Activated effector memory CD4-positive, alpha-beta T cell treated with Interleukin-2 at 50 U/mL for 16 hours (primary cell): ENCODE measurements around the gene BBLN.

ENCODE experiments used
- DNase-seq: peaks from one replicate; pipeline ENCODE4 v3.0.0-alpha.2; 2020

BBLN gene

DNA sequence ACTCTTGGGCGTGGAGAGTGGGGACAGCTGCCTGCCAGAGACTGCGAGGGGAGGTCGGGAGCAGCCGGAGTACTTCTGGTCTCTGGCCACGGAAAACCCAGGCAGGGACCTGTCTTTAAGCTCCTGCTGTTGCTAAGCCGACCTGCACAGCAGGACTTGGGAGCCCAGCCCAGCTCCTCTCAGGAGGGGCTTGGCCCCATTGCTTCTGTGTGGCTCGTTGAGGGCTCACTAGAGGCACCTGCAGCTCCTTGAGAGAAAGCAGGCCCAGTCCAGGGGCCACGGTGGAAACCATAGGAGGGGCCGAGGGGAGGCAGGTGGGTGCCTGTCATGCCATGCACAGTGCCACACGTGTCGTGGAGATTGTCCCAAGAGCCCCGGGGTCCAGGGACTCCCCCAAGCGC is 14.1 kb upstream of the BBLN start:
- no peak for DNase-seq

DNA sequence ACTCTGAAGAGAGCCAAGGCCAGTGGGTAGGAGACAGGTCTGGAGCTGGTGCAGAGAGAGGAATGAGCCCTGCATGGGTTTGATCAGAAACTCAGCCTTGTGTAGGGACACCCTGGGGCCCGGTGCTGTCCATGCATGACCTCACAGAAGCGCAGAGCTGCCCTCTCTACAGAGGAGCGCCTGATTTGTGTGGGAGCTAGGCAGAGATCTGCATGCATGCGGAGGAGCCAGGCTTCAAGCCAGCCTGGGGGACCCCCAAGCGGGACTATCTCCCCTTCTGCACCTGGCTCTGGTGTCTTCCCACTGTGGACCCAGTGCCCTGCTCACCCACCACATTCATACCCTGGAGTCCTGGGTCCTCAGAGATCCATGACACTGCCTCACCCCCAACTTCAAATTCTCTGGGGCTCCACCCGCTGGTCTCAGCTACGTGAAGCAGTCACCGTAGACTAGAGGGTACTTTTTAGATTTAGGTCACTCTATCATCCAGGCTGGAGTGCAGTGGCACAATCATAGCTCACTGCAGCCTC is 13.4 kb upstream of the BBLN start:
- DNase-seq = no peak

DNA sequence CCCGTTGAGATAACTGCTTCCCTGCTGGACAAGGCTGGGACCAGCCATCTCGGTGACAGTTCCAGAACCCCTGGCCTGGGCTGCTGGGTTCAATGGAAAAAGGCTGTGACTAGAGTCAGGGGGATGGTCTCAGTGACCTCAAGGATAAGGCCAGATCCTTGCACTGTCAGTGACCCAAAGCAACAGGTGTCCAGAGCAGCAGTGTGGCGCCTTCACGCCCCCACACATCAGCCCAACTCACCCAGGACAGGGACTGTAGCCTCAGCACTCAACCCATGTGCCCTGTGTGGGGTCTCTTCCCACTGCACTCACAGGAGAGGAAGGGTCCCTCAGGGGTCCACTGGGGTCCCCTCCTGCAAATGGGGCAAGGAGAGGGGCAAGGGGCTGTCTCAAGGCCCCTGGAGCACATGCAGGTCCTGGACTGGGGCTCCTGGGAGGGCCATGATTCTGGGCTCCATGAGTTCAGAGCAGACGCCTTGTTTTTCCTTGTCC is 11.5 kb upstream of the BBLN start:
- no peak for DNase-seq

DNA sequence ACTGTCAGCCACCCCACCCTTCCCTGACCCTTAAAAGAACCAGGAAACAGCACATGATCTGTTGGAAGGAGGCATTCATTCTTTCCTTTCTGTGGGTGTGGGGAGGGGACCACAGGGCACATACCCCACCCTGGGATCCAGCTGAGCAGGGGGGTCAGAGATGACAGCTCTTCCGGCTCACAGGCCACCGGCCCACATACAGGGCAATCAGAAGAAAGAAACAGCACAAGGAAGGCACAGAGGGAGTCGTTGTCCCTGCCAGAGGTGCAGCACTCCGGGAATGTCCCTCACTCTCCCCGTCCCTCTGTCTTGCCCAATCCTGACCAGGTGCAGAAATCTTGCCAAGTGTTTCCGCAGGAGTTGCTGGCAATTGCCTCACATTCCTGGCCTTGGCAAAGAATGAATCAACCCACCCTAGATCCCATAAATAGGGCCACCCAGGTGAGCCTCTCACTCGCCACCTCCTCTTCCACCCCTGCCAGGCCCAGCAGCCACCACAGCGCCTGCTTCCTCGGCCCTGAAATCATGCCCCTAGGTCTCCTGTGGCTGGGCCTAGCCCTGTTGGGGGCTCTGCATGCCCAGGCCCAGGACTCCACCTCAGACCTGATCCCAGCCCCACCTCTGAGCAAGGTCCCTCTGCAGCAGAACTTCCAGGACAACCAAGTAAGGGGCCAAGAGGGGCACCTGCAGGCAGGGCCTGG is 10.9 kb upstream of the BBLN start, which contains the start of gene LCN2:
Gene LCN2 (plus strand): TSS at position 453 of the 701 bp plus-strand sequence. CDS start 73 bp downstream, at position 526.
- DNase-seq = no peak

DNA sequence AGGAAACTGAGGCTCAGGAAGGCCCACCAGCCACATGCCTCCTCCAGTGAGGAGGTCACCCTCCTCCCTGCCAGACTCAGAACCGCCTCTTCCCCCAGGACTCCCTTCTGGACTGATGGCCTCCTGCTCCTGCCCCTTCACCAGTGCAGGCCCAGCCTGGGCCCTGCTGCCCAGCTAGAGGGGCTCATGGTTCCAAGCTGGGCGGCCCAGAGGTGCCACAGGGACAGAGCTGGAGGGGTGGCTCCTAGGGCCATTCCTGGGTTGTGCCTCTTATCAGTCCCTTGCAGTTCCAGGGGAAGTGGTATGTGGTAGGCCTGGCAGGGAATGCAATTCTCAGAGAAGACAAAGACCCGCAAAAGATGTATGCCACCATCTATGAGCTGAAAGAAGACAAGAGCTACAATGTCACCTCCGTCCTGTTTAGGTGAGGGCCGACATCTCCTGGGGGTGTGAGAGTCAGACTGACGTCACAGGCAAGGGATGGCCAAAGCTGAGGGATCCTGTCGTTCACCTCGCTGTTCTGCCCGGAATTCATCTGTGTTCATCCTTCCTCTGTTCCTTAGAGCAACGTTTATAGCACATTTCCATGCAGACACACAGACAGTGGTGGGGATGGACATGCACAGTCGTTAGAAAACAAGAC is 10.0 kb upstream of the BBLN start:
- DNase-seq = no peak

DNA sequence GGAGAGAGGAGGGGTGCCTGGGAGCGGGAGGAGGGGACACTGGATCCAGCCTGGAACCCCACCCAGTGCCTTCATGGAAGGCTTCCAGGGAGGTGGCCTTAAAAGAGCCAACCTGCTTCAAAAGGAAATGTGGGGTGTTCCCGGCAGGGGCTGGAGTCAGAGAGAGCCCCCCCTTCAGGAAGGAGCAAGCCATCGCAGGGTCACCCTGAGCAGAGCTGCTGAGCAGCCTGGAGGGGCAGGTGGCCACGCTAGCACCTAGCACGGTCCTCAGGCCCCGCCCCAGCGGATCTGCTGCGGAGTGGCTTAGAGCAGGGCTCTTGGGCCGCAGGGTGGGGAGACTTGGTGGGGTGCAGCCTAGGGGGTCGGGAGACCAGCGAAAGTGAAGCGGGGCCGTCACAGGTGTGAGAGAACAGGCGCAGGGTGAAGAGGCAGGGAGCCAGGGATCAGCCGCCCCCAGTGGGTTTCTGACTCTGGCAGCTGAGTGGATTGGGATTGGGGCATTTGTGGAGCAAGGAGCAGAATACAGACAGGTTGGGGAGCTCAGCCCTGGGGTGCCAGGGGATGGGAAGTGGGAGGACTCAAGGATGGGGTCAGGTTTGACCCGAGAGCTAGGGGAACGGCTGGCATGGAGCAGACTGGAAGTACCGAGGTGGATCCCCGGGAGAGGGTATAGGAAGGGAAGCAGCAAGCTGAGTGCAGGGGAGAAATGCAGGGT is 9.3 kb upstream of the BBLN start:
- no peak for DNase-seq

DNA sequence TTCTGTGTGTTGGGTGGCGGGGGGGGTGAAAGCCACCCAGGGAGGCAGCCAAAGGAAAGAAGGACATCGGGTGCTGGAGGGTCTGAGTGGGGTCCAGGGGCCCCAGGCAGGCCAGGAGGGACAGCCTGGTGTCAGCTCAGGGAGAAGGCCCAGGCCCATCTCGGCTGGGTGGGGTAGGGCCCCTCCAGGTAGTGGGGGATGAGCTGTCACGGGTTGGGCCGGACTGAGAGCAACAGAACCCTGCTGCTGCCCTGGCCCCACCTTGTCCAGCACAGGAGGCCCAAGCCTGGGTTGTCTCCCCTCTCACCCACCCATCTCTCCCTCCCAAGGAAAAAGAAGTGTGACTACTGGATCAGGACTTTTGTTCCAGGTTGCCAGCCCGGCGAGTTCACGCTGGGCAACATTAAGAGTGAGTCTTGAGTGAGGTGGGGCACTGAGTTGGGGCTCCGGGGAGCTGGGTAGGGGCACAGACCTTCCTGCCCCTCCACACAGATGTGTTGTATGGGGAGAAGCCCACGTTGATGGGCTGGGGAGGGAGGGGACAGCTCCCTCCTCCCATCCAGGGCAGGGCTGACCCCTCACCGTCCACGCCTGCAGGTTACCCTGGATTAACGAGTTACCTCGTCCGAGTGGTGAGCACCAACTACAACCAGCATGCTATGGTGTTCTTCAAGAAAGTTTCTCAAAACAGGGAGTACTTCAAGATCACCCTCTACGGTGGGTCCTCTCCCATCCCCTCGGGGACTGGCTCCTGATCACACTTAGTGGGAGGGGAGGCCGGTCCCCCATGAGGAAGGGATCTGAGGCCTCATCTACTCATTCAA is 8.5 kb upstream of the BBLN start:
- DNase-seq = no peak

DNA sequence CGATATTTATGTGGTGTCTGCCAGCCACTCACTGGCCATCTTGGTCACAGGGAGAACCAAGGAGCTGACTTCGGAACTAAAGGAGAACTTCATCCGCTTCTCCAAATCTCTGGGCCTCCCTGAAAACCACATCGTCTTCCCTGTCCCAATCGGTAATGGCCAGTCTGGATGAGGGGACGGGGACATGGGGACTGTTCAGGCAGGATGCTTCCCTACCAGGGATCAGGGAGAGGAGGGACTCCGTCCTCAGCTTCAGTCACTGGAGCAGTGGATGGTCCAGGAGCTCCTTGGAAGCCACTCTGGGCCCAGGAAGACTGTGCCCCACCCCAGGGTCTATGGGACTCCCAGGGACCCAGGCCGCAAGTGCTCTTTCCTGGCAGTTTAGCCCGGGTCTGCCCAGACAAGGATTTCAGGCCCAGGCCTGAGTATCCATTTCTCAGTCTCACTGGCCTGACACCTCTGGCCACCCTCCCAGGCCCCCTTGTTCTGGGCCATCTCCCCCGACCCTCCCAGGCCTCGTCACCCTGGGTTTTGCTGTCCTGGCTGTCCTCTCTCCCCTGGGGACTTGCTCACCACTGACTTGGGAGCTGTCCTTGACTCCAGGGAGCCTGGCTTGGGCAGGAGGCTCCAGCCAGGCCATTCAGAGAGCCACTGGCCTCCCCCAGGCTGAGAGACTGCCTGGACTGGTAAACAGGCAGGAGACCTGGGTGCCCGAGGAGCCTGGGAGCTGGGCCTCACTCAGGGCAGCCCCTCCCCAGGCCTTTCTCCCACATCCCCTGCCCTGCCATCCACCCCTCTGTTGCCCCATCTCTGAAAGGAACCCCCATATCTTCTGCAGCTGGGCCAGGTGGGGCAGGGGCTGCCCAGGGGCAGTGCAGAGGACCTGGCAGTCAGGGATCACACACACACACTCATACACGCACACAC is 7.7 kb upstream of the BBLN start:
- no peak for DNase-seq

DNA sequence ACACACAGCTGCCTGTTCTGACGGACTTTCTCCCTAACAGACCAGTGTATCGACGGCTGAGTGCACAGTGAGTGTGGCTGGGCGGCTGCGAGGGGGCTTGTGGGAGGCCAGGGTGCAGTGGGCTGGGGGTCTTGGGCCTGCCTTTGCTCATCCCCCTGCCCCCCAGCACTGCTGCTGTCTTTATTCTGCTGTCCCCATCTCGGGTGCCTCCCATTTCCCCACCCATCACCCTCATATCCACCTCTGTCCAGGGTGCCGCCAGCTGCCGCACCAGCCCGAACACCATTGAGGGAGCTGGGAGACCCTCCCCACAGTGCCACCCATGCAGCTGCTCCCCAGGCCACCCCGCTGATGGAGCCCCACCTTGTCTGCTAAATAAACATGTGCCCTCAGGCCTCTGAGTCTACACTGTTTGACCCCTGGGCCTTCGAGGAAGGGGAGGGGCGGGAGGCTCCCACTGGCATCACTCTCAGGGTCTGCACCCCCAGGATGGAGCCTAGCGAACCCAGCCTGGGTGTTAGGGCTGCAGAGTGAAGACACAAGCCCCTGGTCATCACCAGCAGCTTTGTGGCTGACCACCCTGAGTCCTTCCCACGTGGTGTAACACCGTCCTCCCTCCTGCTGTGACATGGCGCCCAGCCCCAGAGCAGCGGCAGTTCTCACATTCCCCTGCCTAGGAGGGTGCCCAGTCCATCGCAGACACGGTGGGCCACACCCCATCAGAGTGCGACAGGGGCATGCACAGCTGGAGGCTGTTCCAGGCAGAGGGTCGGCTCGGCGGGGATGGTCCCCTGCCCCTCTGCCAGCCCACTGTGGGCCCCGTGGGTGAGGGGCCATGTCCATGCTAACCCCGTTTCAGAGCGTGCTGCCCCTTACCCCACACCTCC is 6.8 kb upstream of the BBLN start:
- no peak for DNase-seq

DNA sequence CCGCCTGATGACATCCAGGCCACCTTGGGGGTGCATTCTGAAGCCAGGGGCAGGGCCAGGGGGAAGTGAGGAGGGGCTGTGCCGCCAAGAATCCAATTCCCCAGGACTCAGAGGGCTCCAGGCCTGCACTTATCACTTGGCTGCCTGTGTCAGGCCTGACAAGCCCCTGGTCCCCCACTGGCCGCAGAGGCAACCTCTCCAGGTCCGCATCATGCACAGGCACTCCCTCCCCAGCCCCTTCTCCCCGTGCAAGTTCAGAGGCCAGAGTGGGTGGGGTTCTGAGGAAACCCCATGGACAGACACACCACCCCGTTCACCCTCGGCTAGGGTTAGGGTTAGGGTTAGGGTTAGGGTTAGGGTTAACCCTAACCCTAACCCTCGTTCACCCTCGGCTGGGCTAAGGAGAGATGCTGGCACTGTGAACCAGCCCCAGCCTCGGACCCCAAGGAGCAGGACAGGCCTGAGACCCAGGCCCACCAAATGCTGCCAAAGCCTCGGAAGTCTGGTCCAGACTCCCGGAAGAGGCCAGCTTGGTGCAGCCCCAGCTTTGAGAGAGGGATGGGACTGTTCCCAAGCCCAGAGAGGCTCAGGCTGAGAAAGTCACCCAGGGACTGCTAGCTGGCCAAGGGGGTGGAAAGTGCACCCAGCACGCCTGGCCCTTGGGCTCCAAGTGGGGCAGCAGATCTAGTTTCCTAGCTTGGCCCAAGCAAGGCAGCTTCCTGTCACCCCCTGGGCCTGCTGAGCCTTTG is 5.9 kb upstream of the BBLN start:
- DNase-seq = no peak

DNA sequence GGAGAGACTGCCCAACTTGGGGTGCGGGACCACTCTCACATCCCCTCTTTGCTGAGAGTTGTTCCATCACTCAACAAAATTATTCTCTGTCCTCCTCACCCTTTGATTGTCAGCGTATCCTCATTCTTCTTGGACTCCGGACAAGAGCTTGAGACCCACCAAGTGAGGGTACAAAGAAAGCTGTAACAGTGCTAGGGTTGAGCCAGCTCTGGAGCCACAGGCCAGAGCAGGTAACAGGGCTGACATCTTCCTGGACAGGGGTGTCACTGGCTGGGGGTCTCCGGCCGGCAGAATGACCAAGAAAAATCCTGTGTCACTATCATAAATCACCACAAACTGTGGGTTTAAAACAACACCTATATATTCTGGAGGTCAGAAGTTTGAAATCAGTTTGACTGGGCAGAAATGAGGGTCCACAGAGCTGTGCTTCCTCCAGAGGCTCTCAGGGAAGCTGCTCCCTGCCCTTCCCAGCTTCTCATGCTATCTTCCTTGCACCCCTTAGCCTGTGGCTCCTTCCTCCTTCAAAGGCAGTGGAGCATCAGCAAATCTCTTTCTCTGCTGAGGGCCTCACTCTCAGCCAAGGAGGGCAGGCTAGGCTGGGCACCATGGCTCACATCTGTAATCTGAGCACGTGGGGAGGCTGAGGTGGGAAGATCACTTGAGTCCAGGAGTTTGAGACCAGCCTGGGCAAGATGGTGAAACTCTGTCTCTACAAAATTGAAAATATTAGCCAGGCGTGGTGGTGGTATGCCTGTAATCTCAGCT is 4.1 kb upstream of the BBLN start:
- DNase-seq = no peak

DNA sequence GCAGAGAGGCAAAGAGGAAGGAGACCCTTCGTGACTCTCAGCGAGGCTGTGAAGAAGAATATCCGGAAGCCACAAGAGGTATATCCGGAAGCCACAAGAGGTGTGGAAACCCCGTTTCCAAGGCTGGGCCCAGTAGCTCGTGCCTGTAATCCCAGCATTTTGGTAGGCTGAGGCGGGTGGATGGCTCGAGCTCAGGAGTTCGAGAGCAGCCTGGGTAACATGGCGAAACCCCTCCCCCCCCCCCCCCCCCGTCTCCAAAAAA is 612 bp upstream of the BBLN start:
- DNase-seq = peak; percentile 50

DNA sequence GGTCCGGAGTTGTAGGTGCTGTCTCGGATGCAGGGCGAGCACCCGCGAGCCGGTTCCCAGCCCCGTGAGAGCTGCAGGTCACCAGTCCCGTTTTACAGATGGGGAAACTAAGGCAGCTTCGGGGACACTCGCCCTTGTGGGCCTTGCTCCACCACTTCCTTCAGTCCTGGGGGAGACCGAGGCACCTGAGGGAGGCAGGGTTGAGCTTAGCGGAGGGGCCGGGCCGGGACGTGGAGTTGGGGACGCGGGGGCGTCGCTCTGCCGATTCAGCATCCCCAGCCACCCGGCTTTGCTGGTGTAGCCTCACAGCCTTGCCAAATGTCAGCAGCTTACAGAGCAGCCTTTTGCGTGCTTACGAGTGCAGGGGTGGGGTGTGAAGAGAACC is 530 bp downstream of the BBLN start:
- peak; percentile 9 for DNase-seq

DNA sequence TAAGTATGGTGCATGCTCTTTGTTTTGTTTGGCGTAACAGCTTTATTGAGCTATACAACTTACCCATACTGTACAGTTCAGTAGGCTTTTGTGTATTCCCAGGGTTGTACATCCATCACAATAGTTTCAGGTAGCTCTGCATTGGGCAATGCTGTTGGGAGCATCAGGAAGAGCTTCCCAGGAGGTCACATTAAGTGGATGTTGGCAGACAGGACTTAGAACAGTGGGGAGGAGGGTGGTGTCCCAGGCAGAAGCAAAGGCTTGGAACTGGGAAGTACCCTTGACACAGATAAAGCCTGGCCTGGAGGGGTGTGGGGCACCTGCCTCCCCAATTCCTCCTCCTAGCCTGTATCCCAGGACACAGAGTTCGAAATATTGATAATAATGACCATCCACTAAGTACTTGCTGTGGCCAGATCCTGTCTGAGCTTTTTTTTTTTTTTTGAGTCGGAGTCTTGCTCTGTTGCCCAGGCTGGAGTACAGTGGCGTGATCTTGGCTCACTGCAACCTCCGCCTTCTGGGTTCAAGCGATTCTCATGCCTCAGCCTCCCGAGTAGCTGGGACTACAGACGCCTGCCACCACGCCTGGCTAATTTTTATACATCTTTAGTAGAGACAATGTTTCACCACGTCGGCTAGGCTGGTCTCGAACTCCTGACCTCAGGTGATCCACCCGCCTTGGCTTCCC is 1.3 kb downstream of the BBLN start:
- DNase-seq = no peak

DNA sequence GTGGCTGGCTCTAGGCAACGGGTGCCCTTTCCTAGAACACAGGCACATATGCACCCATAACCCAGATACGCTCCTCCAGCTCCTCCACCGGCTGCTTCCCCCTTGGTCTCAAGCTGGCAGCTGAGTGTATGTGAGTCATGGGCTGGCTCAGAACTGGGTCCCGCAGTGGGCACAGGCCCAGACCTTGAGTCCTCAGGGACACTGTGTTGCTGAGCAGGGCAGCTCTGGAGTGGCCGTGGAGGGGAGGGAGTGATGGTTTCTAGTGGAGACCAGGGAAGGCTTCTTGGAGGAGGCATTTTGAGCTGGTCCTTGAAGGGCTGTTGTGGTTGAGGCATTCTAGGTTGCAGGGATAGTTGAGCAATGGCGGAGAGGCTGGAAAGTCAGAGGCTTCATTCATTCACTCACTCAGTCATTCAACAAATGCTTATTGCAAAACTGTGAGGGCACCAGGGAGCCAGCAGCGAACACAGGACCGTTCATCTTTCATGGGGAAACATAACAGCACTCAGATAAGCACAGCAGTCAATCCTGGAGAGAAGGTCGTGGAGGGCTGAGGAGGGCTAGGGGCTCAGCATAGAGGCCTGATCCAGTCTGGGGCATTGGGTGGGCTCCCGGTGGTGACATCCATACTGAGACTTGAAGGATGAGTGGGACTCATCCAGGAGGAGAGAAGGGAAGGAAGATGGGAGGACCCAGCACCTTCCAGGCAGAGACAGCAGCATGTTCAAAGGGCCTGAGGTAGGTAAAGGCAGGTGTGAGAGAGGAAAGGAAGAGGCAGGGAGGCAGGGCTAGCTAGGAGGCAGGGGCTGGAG is 2.4 kb downstream of the BBLN start:
- no peak for DNase-seq

DNA sequence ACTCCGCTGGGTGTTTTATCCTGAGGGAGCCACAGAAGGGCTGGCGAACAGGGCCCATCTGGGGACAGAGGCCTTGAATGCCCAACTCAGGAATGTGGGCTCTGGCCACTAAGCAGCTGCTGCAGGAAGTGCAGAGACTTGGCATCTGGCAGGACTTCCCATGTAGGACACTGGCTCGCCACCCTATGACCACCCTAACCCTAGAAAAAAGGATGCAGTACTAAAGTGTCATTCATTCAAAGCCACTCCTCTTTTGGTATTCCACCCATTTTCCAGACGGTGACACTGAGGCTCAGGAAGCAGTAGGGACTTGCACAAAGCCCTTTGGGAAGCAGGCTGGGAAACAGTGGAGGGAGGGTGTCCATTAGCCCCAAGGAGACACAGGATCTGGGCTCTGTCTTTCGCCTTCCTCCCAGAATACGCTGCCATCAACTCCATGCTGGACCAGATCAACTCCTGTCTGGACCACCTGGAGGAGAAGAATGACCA is 3.0 kb downstream of the BBLN start:
- DNase-seq = no peak

DNA sequence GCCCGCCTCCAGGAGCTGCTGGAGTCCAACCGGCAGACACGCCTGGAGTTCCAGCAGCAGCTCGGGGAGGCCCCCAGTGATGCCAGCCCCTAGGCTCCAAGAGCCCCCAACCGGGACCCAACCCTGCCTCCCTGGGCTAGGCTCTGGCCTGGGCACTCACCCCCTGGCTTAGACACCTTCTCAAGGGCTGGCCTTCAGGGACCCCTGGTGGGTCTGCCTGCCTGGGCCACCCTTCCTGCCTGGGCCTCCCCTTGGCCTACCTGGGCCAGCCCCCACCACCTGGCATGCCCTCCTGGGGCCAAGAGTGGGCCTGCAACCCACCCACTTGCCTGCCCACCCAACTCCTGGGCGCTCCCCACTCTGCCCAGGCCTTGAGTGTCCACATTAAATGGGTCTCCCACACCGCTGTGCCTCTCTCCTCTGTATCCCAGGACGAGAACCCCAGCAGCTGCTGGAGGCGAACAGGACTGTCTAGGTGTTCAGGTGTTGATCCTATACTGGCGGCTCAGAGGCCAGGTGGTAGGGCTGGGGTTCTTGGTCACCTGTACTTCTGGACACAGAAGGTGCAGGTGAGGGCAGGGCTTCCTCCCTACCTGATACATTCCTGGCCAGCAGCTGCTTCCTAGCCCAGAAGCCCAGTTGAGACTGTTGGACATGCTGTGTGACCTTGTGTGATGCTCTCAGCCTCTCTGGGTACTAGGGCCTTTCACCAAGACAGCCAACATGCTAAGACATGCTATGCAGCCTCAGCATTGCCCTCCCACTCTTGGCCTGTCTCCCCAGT is 3.6 kb downstream of the BBLN start:
- no peak for DNase-seq
